Measurements from ENCODE around the gene RRP9.

- no peak for TF ChIP-seq CTCF (IDR thresholded peaks at IDR 0.05)
- no peak for TF ChIP-seq POLR2A (IDR thresholded peaks at IDR 0.05)
- TF ChIP-seq POLR2AphosphoS5 (IDR thresholded peaks at IDR 0.05; ENCODE audit: insufficient read depth in 1 of 2, low read depth in 1 of 2): no peak
These were observed 12.4 kb upstream of the RRP9 start for GRCh38 chr3:51954105-51954504.
